Spinal cord (tissue), 10 donors: ENCODE data around the gene NATD1. TPM values are rescaled to one million over a fixed set of nuclear protein-coding genes. Genes with fewer than 3 reads are reported as not detected.

Experiments
- DNase-seq, 6 donors: peaks; one replicate each; pipeline versions ENCODE4 v3.0.0 to v3.0.0-alpha.2; 2013 to 2015; ENCODE audit warnings: low spot score in 6 of 6, low read depth in 4 of 6
- H3K27ac ChIP-seq: one replicate; pipeline ENCODE4 v1.5.1; 2013; ENCODE audit warnings: low read depth, low read length, control low read depth
- H3K27me3 ChIP-seq: one replicate; pipeline ENCODE4 v1.6.1; 2013; ENCODE audit warnings: low read length; ENCODE audit not compliant: control insufficient read depth, insufficient read depth
- H3K36me3 ChIP-seq: one replicate; pipeline ENCODE4 v1.6.1; 2013; ENCODE audit warnings: low read length; ENCODE audit not compliant: control insufficient read depth, insufficient read depth
- H3K4me1 ChIP-seq: one replicate; pipeline ENCODE4 v1.6.1; 2013; ENCODE audit warnings: low read length; ENCODE audit not compliant: control insufficient read depth, insufficient read depth
- H3K4me3 ChIP-seq: one replicate; pipeline ENCODE4 v1.5.1; 2013; ENCODE audit warnings: low read depth, low read length, control low read depth
- H3K9me3 ChIP-seq: one replicate; pipeline ENCODE4 v1.6.1; 2013; ENCODE audit warnings: low read length; ENCODE audit not compliant: control insufficient read depth, insufficient read depth
- WGBS: methylation state at CpG from one replicate; pipeline ENCODE4 v1.1.5; 2013; ENCODE audit warnings: missing lambda C conversion rate; ENCODE audit not compliant: insufficient coverage; 5-methylcytosine and 5-hydroxymethylcytosine counted together
- long read RNA-seq, 4 donors: transcript quantifications; one replicate each; lab custom pipeline, GENCODE V29; 2026
- polyA plus RNA-seq, 2 donors: library from polyadenylated mRNA; unstranded; fragments of 120-200 nt; gene quantifications; one replicate each; pipeline ENCODE4 v1.2.1, GENCODE V29; 2013; ENCODE audit not compliant: insufficient read length in 2 of 2
- total RNA-seq, 2 donors: library from RNA; depleted of rRNA in 1 of 2; stranded (reverse); fragments of 120-200 nt in 1 of 2; fragments of >200 nt in 1 of 2; gene quantifications; one replicate each; pipeline versions ENCODE4 v1.2.3 to v1.2.4, GENCODE V29; 2013 to 2014
- donor health status: healthy.

The NATD1 gene, protein sequence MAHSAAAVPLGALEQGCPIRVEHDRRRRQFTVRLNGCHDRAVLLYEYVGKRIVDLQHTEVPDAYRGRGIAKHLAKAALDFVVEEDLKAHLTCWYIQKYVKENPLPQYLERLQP
- total RNA-seq (1 to 10 TPM; 2.4 to 6.6 TPM), polyA plus RNA-seq (10 to 100 TPM in 1 of 2 donors, 1 to 10 TPM in 1; 9.3 to 10.3 TPM)
- long read RNA-seq, donor 1, full-length matches to known transcripts, result 1 of 1 reads
- long read RNA-seq, donor 1, partial matches to known transcripts, result 0 of 1 reads
- long read RNA-seq, donor 1, other reads (novel, unspliced or antisense), result 0 of 1 reads
- long read RNA-seq, donor 2, full-length matches to known transcripts, result 2 of 2 reads
- long read RNA-seq, donor 2, partial matches to known transcripts, result 0 of 2 reads
- long read RNA-seq, donor 2, other reads (novel, unspliced or antisense), result 0 of 2 reads
- long read RNA-seq, donor 3, full-length matches to known transcripts, result 4 of 4 reads
- long read RNA-seq, donor 3, partial matches to known transcripts, result 0 of 4 reads
- long read RNA-seq, donor 3, other reads (novel, unspliced or antisense), result 0 of 4 reads
- long read RNA-seq, donor 4, full-length matches to known transcripts, result 5 of 5 reads
- long read RNA-seq, donor 4, partial matches to known transcripts, result 0 of 5 reads
- long read RNA-seq, donor 4, other reads (novel, unspliced or antisense), result 0 of 5 reads

DNA sequence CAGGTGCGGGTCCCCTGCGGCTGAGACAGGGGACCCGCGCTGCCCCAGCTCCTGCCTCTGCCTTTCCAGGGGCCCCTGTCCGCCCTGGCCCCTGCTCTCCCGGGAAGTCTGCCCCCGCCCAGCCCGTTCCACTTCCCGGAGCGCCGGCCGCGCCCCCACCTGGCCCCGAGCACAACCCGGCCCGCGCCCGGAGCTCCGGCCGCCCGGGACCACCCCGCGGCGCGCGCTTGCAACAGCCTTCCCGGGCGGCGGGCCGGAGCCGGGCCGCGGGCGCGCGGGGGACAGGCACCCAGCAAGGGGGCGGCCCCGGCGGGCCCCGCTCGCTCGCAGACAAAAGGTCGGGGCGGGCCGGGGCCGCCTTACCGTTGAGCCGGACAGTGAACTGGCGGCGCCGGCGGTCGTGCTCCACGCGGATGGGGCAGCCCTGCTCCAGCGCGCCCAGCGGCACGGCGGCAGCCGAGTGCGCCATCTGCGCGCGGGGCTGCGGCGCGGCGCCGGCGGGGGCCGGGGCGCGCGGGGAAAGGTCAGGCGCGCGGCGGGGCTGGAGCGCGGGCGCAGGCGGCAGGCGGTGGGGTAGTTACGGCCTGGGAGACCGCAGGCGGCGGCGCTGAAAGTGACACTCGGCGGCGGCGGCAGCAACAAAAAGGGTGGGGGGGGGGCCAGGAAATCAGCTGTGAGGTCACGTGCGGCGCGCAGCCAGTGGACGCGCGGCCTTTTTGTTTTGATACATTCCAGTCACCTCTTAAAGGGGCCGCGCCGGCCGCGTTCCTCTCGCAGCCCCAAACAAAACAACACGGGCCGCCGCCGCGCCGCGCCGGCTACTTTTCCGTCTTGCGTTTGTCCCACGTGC, at the start of gene NATD1:
NATD1 (minus strand) TSS at position 615 of the 850 bp plus-strand sequence; CDS start at position 469, 146 bp downstream.
- no peak within 1 kb of the TSS for H3K27ac ChIP-seq
- peak within 1 kb of the TSS; percentile 50 for H3K4me3 ChIP-seq
- H3K36me3 ChIP-seq, result peaks cover 8% of the 10 kb centered on the region
- H3K9me3 ChIP-seq, result no peaks in the 10 kb centered on the region
- DNase-seq, result peak; percentile 62 to 96 (median 74)
- H3K27me3 ChIP-seq, result no peaks in the 10 kb centered on the region
- peaks cover 26% of the 10 kb centered on the region for H3K4me1 ChIP-seq
- under 1% methylated on average over 117 of the region's 117 CpGs for WGBS

DNA sequence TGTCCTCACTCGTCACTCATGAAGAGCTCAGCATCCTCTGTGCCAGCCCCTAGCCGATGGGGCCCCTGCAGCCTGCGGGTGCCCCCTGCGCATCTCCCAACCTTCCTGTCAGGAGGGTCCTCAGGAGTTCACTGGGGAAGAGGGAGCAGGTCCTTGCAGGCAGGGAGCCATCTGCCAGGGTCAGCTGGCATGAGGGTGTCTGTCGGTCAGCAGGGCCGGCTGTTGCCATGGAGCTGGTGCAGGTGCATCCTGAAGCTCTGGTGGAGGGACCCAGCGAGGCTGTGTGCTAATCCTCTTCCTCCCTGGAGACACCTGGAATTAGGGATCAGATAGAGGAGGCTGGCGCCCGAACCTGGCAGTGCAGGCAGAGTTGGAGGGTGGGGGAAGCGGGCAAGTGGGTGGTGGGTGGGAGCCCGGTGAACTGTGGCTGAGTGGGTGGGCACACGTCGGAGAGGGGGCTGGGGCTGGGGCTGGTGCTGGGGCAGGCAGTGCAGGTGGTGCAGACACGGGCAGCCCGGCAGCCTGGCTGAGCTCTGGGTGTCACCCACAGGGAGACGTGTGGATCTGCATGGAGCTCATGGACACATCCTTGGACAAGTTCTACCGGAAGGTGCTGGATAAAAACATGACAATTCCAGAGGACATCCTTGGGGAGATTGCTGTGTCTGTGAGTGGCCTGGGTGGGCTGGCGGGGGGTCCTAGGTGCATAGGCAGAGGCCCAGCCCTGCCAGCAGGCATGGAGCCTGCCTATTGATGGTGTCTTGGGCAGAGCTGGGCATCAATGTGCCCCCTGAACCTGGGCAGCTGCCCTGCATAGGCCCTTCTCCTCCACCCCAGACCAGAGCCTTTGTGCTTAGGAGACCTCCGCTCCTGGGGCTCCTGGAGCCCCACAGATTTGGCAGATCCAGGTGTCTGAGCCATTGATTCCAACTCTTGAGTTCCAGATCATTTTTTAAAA, 48.7 kb upstream of the NATD1 start:
- Histone ChIP-seq H3K36me3 (peaks cover 84% of the 10 kb centered on the region), H3K9me3 (no peaks in the 10 kb centered on the region), H3K4me1 (peaks cover 7% of the 10 kb centered on the region), H3K4me3 (no peak overlapping the region), H3K27ac (no peak overlapping the region), H3K27me3 (no peaks in the 10 kb centered on the region)
- WGBS, result 71% methylated on average over 19 of the region's 19 CpGs
- DNase-seq, result no peak

DNA sequence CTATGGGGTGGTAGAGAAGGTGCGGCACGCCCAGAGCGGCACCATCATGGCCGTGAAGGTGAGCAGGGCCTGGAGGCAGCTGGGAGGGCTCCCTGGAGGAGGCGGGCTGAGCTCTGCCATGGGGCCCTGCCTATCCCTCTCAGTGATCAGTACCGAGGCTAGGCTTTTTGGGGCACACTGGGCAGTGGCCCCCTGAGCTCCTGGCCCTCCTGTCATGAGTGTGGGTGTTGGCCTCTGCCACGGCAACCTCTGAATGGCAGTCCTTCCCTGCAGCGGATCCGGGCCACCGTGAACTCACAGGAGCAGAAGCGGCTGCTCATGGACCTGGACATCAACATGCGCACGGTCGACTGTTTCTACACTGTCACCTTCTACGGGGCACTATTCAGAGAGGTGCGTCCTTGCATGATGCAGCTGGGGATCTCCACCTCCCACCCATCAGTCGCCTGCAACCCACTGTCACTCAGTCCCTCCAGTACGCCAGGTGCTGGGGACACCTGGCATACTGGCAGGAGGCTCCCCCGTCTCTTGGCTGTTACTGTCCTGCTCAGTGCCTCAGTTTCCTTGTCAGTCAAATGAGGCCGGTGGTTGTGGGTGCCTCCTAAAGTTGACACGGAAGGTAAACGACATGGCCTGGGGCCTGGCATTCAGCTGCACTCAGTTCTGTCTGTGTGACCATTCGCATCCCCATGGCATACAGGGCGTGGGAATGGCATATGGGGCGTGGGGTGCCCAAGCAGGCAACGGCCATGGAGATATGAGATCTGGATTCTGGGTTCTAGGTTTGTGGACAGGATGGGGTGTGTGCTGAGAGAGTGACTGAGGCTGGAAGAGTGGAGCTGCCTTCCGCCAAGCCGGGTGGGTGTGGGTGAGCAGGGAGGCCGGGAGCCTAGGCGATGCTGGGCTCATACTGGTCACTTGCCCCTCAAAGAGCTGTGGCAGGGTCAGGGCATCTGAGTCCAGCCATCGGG, 47.7 kb upstream of the NATD1 start:
- 74% methylated on average over 31 of the region's 31 CpGs for WGBS
- Histone ChIP-seq H3K27ac (no peak overlapping the region), H3K36me3 (peaks cover 79% of the 10 kb centered on the region), H3K9me3 (no peaks in the 10 kb centered on the region), H3K4me1 (peaks cover 7% of the 10 kb centered on the region), H3K27me3 (no peaks in the 10 kb centered on the region), H3K4me3 (no peak overlapping the region)
- no peak for DNase-seq

DNA sequence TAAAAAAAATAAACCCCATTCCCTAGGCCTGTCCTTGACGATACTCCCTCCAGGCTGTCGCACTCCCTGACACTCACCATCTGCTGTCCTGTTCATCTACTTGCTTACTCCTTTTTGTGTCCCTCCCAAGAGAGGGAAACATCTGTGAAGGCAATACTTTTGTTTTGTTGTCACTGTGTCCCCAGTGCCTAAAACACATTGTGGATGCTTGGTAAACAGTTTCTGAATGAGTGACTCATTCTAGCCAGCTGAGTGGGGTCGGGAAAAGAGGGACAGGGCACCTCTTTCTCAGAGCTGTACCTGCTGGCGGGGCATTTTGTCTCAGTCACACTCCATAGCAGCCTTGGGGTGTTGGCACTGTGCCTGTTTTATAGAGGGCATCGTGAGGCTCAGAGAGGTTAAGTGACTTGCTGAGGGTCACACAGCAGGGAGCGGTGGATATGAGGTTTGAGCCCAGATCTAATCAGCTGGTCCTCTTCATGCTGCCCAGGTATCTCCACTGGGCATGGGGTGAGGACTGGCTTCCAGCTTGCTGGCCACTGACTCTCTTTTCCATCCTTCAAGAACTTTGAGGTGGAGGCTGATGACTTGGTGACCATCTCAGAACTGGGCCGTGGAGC, 46.9 kb upstream of the NATD1 start:
- H3K4me1 ChIP-seq, result peaks cover 7% of the 10 kb centered on the region
- no peak overlapping the region for H3K27ac ChIP-seq
- no peak overlapping the region for H3K4me3 ChIP-seq
- WGBS, result 54% methylated on average over 7 of the region's 7 CpGs
- H3K9me3 ChIP-seq, result no peaks in the 10 kb centered on the region
- H3K36me3 ChIP-seq, result peaks cover 79% of the 10 kb centered on the region
- DNase-seq, result no peak
- no peaks in the 10 kb centered on the region for H3K27me3 ChIP-seq

DNA sequence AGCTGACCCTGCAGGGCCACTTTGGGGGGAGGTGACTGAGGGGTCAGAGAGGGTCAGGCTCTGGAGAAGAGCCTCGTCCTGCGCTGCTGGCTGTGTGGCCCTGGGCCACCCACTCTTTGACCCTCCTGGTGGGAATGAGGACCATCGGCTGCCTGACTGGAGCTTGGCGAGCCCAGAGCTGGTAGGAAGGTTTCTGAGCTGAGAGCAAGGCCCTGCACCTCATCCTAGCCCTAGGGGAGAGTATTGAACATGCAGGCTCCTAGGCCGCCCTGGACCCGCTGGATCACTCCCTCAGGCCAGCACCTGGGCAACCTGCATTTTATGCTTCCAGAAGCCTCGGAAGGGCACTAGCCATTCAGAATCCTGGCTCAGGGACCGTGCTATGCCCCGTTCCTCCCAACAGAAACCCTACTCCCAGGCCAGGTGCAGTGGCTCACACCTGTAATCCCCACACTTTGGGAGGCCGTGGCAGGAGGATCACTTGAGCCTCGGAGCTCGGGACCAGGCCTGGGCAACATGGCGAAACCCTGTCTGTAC, 45.8 kb upstream of the NATD1 start:
- Histone ChIP-seq H3K4me3 (no peak overlapping the region), H3K36me3 (peaks cover 76% of the 10 kb centered on the region), H3K4me1 (peaks cover 11% of the 10 kb centered on the region), H3K27me3 (no peaks in the 10 kb centered on the region), H3K9me3 (no peaks in the 10 kb centered on the region), H3K27ac (no peak overlapping the region)
- DNase-seq, result no peak
- 57% methylated on average over 12 of the region's 13 CpGs for WGBS

DNA sequence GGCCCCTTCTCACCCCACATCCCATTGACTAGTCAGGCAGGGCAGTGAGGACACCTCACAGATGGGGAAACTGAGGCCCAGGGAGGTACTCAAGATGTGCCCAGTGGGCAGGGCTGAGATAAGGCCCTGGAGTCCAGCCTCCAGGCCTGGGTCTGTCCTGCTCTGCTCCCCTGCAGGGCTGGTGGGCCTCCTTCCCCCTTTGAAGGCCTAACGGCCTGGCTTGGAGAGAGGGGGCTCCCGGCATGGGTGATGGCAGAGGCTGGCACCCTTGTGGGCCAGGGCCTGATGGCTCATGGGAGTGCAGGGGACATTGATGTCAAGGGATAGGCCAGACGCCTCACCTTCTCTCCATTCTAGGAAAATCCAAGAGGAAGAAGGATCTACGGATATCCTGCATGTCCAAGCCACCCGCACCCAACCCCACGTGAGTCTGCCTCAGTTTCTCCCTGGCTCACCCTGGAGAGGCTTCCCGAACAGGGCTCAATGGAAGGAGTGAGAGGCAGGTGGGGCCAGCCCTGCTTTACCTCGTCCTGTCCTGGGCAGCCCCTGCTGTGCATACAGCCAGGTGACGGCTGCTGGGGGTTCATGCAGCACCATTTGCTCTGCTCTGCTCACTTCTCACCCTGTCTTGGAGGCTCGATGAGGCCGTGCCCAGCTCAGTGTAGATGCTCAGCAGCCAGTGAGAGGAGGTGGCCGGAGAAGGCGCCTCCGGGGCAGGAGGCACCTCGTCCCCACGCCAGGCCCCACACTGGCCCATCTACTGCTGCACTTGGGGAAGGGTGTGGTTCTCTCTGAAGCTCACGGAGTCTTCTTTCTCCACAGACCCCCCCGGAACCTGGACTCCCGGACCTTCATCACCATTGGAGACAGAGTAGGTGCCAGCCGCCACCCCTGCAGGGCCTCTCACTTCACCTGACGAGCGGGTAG, 45.1 kb upstream of the NATD1 start:
- no peaks in the 10 kb centered on the region for H3K27me3 ChIP-seq
- H3K4me1 ChIP-seq, result peaks cover 11% of the 10 kb centered on the region
- peaks cover 76% of the 10 kb centered on the region for H3K36me3 ChIP-seq
- 75% methylated on average over 19 of the region's 22 CpGs for WGBS
- H3K4me3 ChIP-seq, result no peak overlapping the region
- no peaks in the 10 kb centered on the region for H3K9me3 ChIP-seq
- no peak overlapping the region for H3K27ac ChIP-seq
- DNase-seq, result no peak

DNA sequence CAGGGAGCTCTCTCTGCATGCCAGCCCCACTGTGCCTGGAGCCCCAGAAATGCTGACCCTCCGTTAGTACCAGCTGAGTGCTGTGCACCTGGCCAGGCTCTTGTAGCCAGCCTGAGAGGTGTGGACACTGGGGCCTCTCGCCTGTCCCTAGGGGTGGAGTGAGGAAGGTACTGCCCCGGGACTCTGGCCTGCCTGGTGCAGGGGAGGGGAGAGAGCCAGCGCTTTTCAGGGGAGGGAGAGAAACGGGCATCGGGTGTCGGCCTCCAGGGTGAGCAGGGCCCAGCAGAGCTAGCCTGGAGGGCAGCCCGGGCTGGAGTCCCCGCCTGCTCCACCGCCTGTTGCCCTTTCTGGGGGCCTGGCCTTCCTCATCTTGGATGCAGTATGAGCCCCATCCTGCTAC, 44.4 kb upstream of the NATD1 start:
- WGBS, result 61% methylated on average over 10 of the region's 10 CpGs
- Histone ChIP-seq H3K27ac (no peak overlapping the region), H3K4me1 (peaks cover 11% of the 10 kb centered on the region)

More for the DNA sequence above, 44.4 kb upstream of the NATD1 start:
- no peak for DNase-seq
- Histone ChIP-seq H3K36me3 (peaks cover 73% of the 10 kb centered on the region), H3K4me3 (no peak overlapping the region), H3K27me3 (no peaks in the 10 kb centered on the region), H3K9me3 (no peaks in the 10 kb centered on the region)
